GM23248 (cell line): ENCODE results near the gene AMBRA1. TPM values are rescaled to one million over a fixed set of nuclear protein-coding genes. Genes with fewer than 3 reads are reported as not detected.

Experiments used
- DNase-seq: peaks from one replicate; pipeline ENCODE4 v3.0.0-alpha.2; 2015
- H2AFZ ChIP-seq: fragments of 200-600 bp; sonication (generic); 2 replicates; pipeline ENCODE4 v1.6.1; 2016; ENCODE audit warnings: antibody characterized with exemption
- H3F3A ChIP-seq: fragments of 200-600 bp; sonication (generic); 2 replicates; pipeline ENCODE4 v1.6.1; 2016; ENCODE audit warnings: mild to moderate bottlenecking, antibody characterized with exemption, mixed run types; ENCODE audit not compliant: insufficient read depth
- H3K27ac ChIP-seq: fragments of 200-600 bp; sonication (generic); 2 replicates; pipeline ENCODE4 v1.5.1; 2016; ENCODE audit warnings: mild to moderate bottlenecking
- H3K27me3 ChIP-seq: fragments of 200-600 bp; sonication (generic); replicated peaks from 2 replicates; pipeline ENCODE4 v1.6.1; 2016; ENCODE audit warnings: mild to moderate bottlenecking; ENCODE audit not compliant: insufficient read depth
- H3K36me3 ChIP-seq: fragments of 200-600 bp; sonication (generic); 2 replicates; pipeline ENCODE4 v1.6.1; 2016; ENCODE audit warnings: low read depth, mild to moderate bottlenecking
- H3K4me1 ChIP-seq: fragments of 200-600 bp; sonication (generic); 2 replicates; pipeline ENCODE4 v1.6.1; 2016; ENCODE audit warnings: mild to moderate bottlenecking; ENCODE audit not compliant: insufficient read depth
- H3K4me2 ChIP-seq: fragments of 200-600 bp; sonication (generic); one replicate; pipeline ENCODE4 v1.6.1; 2016; ENCODE audit warnings: mild to moderate bottlenecking; ENCODE audit not compliant: unreplicated experiment
- H3K4me3 ChIP-seq: fragments of 200-600 bp; sonication (generic); 2 replicates; pipeline ENCODE4 v1.5.1; 2016; ENCODE audit warnings: mild to moderate bottlenecking
- H3K79me2 ChIP-seq: fragments of 200-600 bp; sonication (generic); 2 replicates; pipeline ENCODE4 v1.6.1; 2016; ENCODE audit warnings: mild to moderate bottlenecking; ENCODE audit not compliant: insufficient read depth
- H3K9ac ChIP-seq: fragments of 200-600 bp; sonication (generic); 2 replicates; pipeline ENCODE4 v1.6.1; 2016; ENCODE audit warnings: mild to moderate bottlenecking
- H3K9me2 ChIP-seq: fragments of 200-600 bp; sonication (generic); 2 replicates; pipeline ENCODE4 v1.6.1; 2016; ENCODE audit warnings: mixed run types, mild to moderate bottlenecking, moderate library complexity; ENCODE audit not compliant: insufficient read depth
- H3K9me3 ChIP-seq: fragments of 200-600 bp; sonication (generic); one replicate; pipeline ENCODE4 v1.6.1; 2017; ENCODE audit warnings: low read depth
- H4K20me1 ChIP-seq: fragments of 200-600 bp; sonication (generic); 2 replicates; pipeline ENCODE4 v1.6.0; 2016; ENCODE audit not compliant: insufficient read depth
- EZH2 ChIP-seq: fragments of 200-600 bp; sonication (generic); IDR thresholded peaks from 2 replicates; pipeline ENCODE4 v1.6.1; 2018; ENCODE audit warnings: antibody characterized with exemption, mild to moderate bottlenecking; ENCODE audit not compliant: insufficient read depth, poor library complexity, severe bottlenecking
- EZH2phosphoT487 ChIP-seq: fragments of 200-600 bp; sonication (generic); IDR thresholded peaks from 2 replicates; pipeline ENCODE4 v1.6.1; 2018; ENCODE audit warnings: antibody characterized with exemption, moderate library complexity, mild to moderate bottlenecking, low read depth; ENCODE audit not compliant: insufficient read depth
- WGBS, 2 experiments: methylation state at CpG; one replicate each; pipeline ENCODE4 v1.1.6; 2015 to 2017; ENCODE audit warnings: low lambda C conversion rate in 2 of 2, low coverage in 1 of 2; ENCODE audit errors: missing lambda C conversion rate in 2 of 2; 5-methylcytosine and 5-hydroxymethylcytosine counted together
- in situ Hi-C: fragments of 300-500 bp; cut with MboI; formaldehyde crosslinking; loops from 2 replicates; pipeline ENCODE4 v1.15.0; 2020
- polyA plus RNA-seq: library from polyadenylated mRNA; unstranded; fragments of >200 nt; fragmentation: Nextera tagmentation; extraction: Ambion mirVana; gene quantifications from 2 replicates; pipeline ENCODE4 v1.2.1, GENCODE V29; 2016
- total RNA-seq: library from RNA; depleted of rRNA; stranded (reverse); fragments of >200 nt; shearing (Covaris generic); gene quantifications from 2 replicates; pipeline ENCODE4 v1.2.3, GENCODE V29; 2014

Gene AMBRA1
- total and polyA plus RNA-seq, 2 experiments from 2014 or later, result 5.0 to 46.0 TPM

GRCh38 chr11:46391578-46392420 is 202.0 kb downstream of the AMBRA1 start, which contains the start of gene CHRM4:
CHRM4 (minus strand) TSS chr11:46391776; CDS start chr11:46386557, 5,219 bp downstream.
- Histone ChIP-seq H3K9ac (no peak within 1 kb of the TSS), H3K27ac (no peak within 1 kb of the TSS), H3K9me2 (no peaks in the 10 kb centered on the region), H3K9me3 (no peaks in the 10 kb centered on the region), H3F3A (no peaks in the 10 kb centered on the region), H2AFZ (no peak within 1 kb of the TSS), H3K4me1 (no peaks in the 10 kb centered on the region), H3K27me3 (peaks cover 7% of the 10 kb centered on the region), H4K20me1 (no peaks in the 10 kb centered on the region), H3K79me2 (no peaks in the 10 kb centered on the region), H3K4me3 (peak within 1 kb of the TSS; percentile 65), H3K4me2 (peak within 1 kb of the TSS; percentile 79), H3K36me3 (no peaks in the 10 kb centered on the region)
- 0 to 4% methylated on average over 39 to 89 of the region's 123 CpGs for WGBS, 2 experiments
- no peak for TF ChIP-seq EZH2phosphoT487
- no peak for TF ChIP-seq EZH2
- in situ Hi-C loops, result loop anchor here (10.0 kb wide), 1 partner anchor 143 kb away; no protein-coding TSS in a partner anchor
- DNase-seq, result peak; percentile 59

- Histone ChIP-seq H3K27ac (no peak overlapping the region), H4K20me1 (no peaks in the 10 kb centered on the region), H3F3A (no peaks in the 10 kb centered on the region), H3K27me3 (peaks cover 7% of the 10 kb centered on the region), H3K9me2 (no peaks in the 10 kb centered on the region), H3K9me3 (no peaks in the 10 kb centered on the region), H2AFZ (no peak overlapping the region), H3K9ac (no peak overlapping the region), H3K4me1 (no peaks in the 10 kb centered on the region), H3K36me3 (no peaks in the 10 kb centered on the region), H3K79me2 (no peaks in the 10 kb centered on the region), H3K4me3 (no peak overlapping the region), H3K4me2 (no peak overlapping the region)
- DNase-seq, result no peak
- in situ Hi-C loops, result loop anchor here (10.0 kb wide), 1 partner anchor 144 kb away; no protein-coding TSS in a partner anchor
- TF ChIP-seq EZH2 (no peak), EZH2phosphoT487 (no peak)
- WGBS, 2 experiments, result 4% methylated on average over 18 of the region's 31 CpGs; no CpG with 5 or more reads in 1 of the 2 experiments
These were observed 202.6 kb downstream of the AMBRA1 start for GRCh38 chr11:46391186-46391577.

DNA sequence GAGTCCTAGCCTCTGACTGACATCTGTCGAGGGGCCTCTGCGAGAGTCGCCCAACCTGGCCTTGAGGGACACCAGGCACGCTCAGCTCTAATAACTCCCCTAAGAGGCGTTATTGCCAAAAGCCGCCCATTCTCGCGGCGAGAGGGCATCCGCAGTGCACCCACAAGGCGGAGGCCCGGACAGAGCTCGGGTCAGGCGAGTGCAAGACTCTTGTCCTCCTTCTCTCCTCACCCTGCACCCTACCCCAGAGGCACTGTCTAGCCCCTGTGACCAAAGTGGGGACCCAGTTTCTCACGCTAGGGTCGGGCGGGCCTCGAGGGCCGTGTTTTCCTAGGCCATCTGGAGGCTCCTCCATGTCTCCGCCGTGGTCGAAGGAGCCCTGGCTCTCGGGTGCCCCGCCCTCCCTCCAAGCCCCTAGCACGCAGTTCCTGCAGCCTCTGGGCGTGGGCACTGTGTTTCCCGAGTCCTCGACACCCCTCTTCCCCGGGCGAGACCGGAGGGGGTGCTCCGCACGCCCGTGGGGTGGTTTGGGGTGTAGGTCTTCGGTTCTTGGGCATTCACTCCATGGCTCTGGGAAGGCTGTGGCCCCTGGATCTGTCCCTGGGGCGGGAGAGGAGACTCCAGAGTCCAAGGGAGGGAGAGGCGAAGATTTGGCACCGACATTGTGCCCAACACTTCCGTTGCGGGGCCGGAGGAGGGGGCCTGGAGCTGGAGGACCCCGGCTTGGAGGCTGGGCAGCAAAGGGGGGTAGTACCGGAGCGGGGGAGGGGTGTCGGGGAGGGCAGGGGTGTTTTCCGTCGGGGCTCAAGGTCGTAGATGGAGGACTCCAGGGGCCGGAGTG is 203.3 kb downstream of the AMBRA1 start:
- in situ Hi-C loops, result loop anchor here (10.0 kb wide), 1 partner anchor 144 kb away; no protein-coding TSS in a partner anchor
- Histone ChIP-seq H3K36me3 (no peaks in the 10 kb centered on the region), H4K20me1 (no peaks in the 10 kb centered on the region), H3K9me2 (no peaks in the 10 kb centered on the region), H2AFZ (no peak overlapping the region), H3K27me3 (peaks cover 7% of the 10 kb centered on the region), H3F3A (no peaks in the 10 kb centered on the region), H3K4me1 (no peaks in the 10 kb centered on the region), H3K4me3 (no peak overlapping the region), H3K4me2 (no peak overlapping the region), H3K27ac (no peak overlapping the region), H3K9ac (no peak overlapping the region), H3K9me3 (no peaks in the 10 kb centered on the region), H3K79me2 (no peaks in the 10 kb centered on the region)
- no peak for TF ChIP-seq EZH2phosphoT487
- TF ChIP-seq EZH2, result peak; percentile 90
- WGBS, 2 experiments, result 7 to 8% methylated on average over 34 to 49 of the region's 49 CpGs
- no peak for DNase-seq
